Activated B cell treated with CpG ODN at 0.5 μM for 24 hours (primary cell): Measurements from ENCODE around the gene ARHGEF4. TPM values are rescaled to one million over a fixed set of nuclear protein-coding genes. Genes with fewer than 3 reads are reported as not detected.

Source experiments
- ATAC-seq: fragments of 200-7000 bp; cut with Tn5 transposase; one replicate; pipeline ENCODE4 v1.10.0; 2021; ENCODE audit warnings: low read depth, mild to moderate bottlenecking, moderate library complexity
- CTCF ChIA-PET: fragments of 350-600 bp; sonication (Branson Sonifier 250); formaldehyde crosslinking; loops from one replicate; lab custom pipeline; 2021; ENCODE audit warnings: antibody characterized with exemption; lab: Charles Lee
- POLR2A ChIA-PET: fragments of 350-600 bp; sonication (Branson Sonifier 250); formaldehyde crosslinking; loops from one replicate; lab custom pipeline; 2021; ENCODE audit warnings: antibody characterized with exemption; lab: Charles Lee
- DNase-seq: peaks from one replicate; pipeline ENCODE4 v3.0.0; 2022
- H3K27ac Mint-ChIP-seq: one replicate; pipeline ENCODE4 v1.8.0; 2020; ENCODE audit warnings: mixed read lengths
- H3K27me3 Mint-ChIP-seq: one replicate; pipeline ENCODE4 v1.8.0; 2021; ENCODE audit warnings: mixed read lengths
- H3K36me3 Mint-ChIP-seq: one replicate; pipeline ENCODE4 v1.8.0; 2021; ENCODE audit warnings: low read depth, mixed read lengths
- H3K4me1 Mint-ChIP-seq: one replicate; pipeline ENCODE4 v1.8.0; 2021; ENCODE audit warnings: mixed read lengths
- H3K4me3 Mint-ChIP-seq: one replicate; pipeline ENCODE4 v1.8.0; 2020; ENCODE audit warnings: mild to moderate bottlenecking, mixed read lengths
- H3K9me3 Mint-ChIP-seq: one replicate; pipeline ENCODE4 v1.8.0; 2020; ENCODE audit warnings: mixed read lengths
- CTCF ChIP-seq: fragments of 200-600 bp; IDR thresholded peaks from one replicate; pipeline ENCODE4 v1.8.0; 2022; ENCODE audit warnings: antibody characterized with exemption, mild to moderate bottlenecking
- intact Hi-C: fragments of 100-400 bp; cut with micrococcal nuclease; formaldehyde crosslinking; loops from one replicate; pipeline ENCODE4 v1.15.1; 2024
- total RNA-seq: library from RNA; stranded (reverse); gene quantifications from 2 replicates; pipeline ENCODE4 v1.2.3, GENCODE V29; 2022

The ARHGEF4 gene
- total RNA-seq, 1 donor from 2014 or later = 0.29 TPM

GRCh38 chr2:131044075-131044756, 207.5 kb downstream of the ARHGEF4 start:
- ChIA-PET CTCF (no interaction called here), POLR2A (no interaction called here)
- peaks cover 4% of the 10 kb centered on the region for H3K27me3 Mint-ChIP-seq
- DNase-seq (no peak), ATAC-seq (no peak)
- no peak overlapping the region for H3K4me3 Mint-ChIP-seq
- intact Hi-C loops = loop anchor here (5.0 kb wide), 1 partner anchor 247 kb away; no protein-coding TSS in a partner anchor
- H3K4me1 Mint-ChIP-seq = peaks cover 11% of the 10 kb centered on the region
- H3K27ac Mint-ChIP-seq = no peak overlapping the region
- peaks cover 26% of the 10 kb centered on the region for H3K36me3 Mint-ChIP-seq
- no peaks in the 10 kb centered on the region for H3K9me3 Mint-ChIP-seq
- no peak for TF ChIP-seq CTCF

- peaks cover 31% of the 10 kb centered on the region for H3K36me3 Mint-ChIP-seq
- H3K4me1 Mint-ChIP-seq = peaks cover 9% of the 10 kb centered on the region
- TF ChIP-seq CTCF = no peak
- CTCF ChIA-PET = no interaction called here
- no peaks in the 10 kb centered on the region for H3K9me3 Mint-ChIP-seq
- H3K27ac Mint-ChIP-seq = no peak overlapping the region
- DNase-seq = no peak
- POLR2A ChIA-PET = no interaction called here
- H3K4me3 Mint-ChIP-seq = no peak overlapping the region
- intact Hi-C loops = loop anchor here (5.0 kb wide), 1 partner anchor 247 kb away; no protein-coding TSS in a partner anchor
- no peak for ATAC-seq
- no peaks in the 10 kb centered on the region for H3K27me3 Mint-ChIP-seq
Observed at GRCh38 chr2:131044757-131045150, 208.0 kb downstream of the ARHGEF4 start.

- no peaks in the 10 kb centered on the region for H3K27me3 Mint-ChIP-seq
- ChIA-PET CTCF (no interaction called here), POLR2A (no interaction called here)
- no peak overlapping the region for H3K4me3 Mint-ChIP-seq
- no peak for TF ChIP-seq CTCF
- peaks cover 8% of the 10 kb centered on the region for H3K4me1 Mint-ChIP-seq
- DNase-seq = no peak
- H3K9me3 Mint-ChIP-seq = no peaks in the 10 kb centered on the region
- peaks cover 38% of the 10 kb centered on the region for H3K36me3 Mint-ChIP-seq
- no peak for ATAC-seq
- no peak overlapping the region for H3K27ac Mint-ChIP-seq
- intact Hi-C loops = no loop called here
Observed at GRCh38 chr2:131045286-131046027, 208.7 kb downstream of the ARHGEF4 start.

- CTCF ChIA-PET = no interaction called here
- Mint-ChIP-seq H3K36me3 (peaks cover 46% of the 10 kb centered on the region), H3K4me3 (no peak overlapping the region), H3K27ac (no peak overlapping the region), H3K9me3 (no peaks in the 10 kb centered on the region), H3K4me1 (peaks cover 3% of the 10 kb centered on the region), H3K27me3 (no peaks in the 10 kb centered on the region)
- TF ChIP-seq CTCF = no peak
- ATAC-seq (no peak), DNase-seq (no peak)
- intact Hi-C loops = no loop called here
- POLR2A ChIA-PET = no interaction called here
Observed at GRCh38 chr2:131046028-131046917, 209.6 kb downstream of the ARHGEF4 start.
